K562 (cell line): ENCODE data around the gene DRAXIN. TPM values are rescaled to one million over a fixed set of nuclear protein-coding genes. Genes with fewer than 3 reads are reported as not detected.
A peak's percentile ranks its signal among the peaks of the same experiment; 100 is the strongest.

Experiments
- CHD4 ChIP-seq: fragments of 200-600 bp; sonication (generic); IDR thresholded peaks from 3 replicates; pipeline ENCODE4 v1.6.1; 2012; ENCODE audit warnings: low read depth, mild to moderate bottlenecking, mixed read lengths, low read length, inconsistent platforms; ENCODE audit not compliant: insufficient read depth, insufficient replicate concordance, poor library complexity, severe bottlenecking
- CREM ChIP-seq: IDR thresholded peaks from 2 replicates; pipeline ENCODE4 v1.6.1; 2014; ENCODE audit warnings: antibody characterized with exemption, low read depth
- ETV5 ChIP-seq: sonication (generic); formaldehyde crosslinking; IDR thresholded peaks from 2 replicates; pipeline ENCODE4 v1.4.0; 2020; ENCODE audit warnings: low read depth, mild to moderate bottlenecking, missing genetic modification reagents
- EWSR1 ChIP-seq: fragments of 450-650 bp; IDR thresholded peaks from 2 replicates; pipeline ENCODE4 v1.6.1; 2018; ENCODE audit warnings: borderline replicate concordance, mild to moderate bottlenecking, low read depth, moderate library complexity; ENCODE audit not compliant: partially characterized antibody
- GATA2 ChIP-seq: sonication (generic); formaldehyde crosslinking; IDR thresholded peaks from 2 replicates; pipeline ENCODE4 v1.4.0; 2020; ENCODE audit warnings: mild to moderate bottlenecking, missing genetic modification reagents
- GTF2E2 ChIP-seq: fragments of 200-800 bp; sonication (Bioruptor generic); IDR thresholded peaks from 2 replicates; pipeline ENCODE4 v1.6.1; 2016; ENCODE audit warnings: missing genetic modification characterization, missing compliant biosample characterization
- HNRNPH1 ChIP-seq: fragments of 200-400 bp; formaldehyde crosslinking; optimal IDR thresholded peaks from 2 replicates; pipeline ENCODE3; 2017; ENCODE audit warnings: low read depth, mild to moderate bottlenecking, low read length, moderate library complexity
- HNRNPUL1 ChIP-seq: fragments of 200-400 bp; formaldehyde crosslinking; IDR thresholded peaks from 2 replicates; pipeline ENCODE4 v1.6.1; 2017; ENCODE audit warnings: low read length
- IFI16 ChIP-seq: fragments of 250-450 bp; sonication (Bioruptor Pico); IDR thresholded peaks from 2 replicates; pipeline ENCODE4 v2.1.2; 2022; ENCODE audit warnings: mild to moderate bottlenecking, inconsistent platforms
- KLF13 ChIP-seq: fragments of 450-650 bp; IDR thresholded peaks from 2 replicates; pipeline ENCODE4 v1.6.1; 2016; ENCODE audit warnings: missing genetic modification characterization, low read depth, mild to moderate bottlenecking, missing compliant biosample characterization, moderate library complexity, borderline replicate concordance
- LARP7 ChIP-seq: fragments of 450-650 bp; IDR thresholded peaks from 2 replicates; pipeline ENCODE4 v1.6.1; 2016
- LEF1 ChIP-seq: fragments of 450-650 bp; IDR thresholded peaks from 2 replicates; pipeline ENCODE4 v1.6.1; 2016; ENCODE audit warnings: mild to moderate bottlenecking
- MTF1 ChIP-seq: fragments of 250-450 bp; sonication (Bioruptor Pico); IDR thresholded peaks from 2 replicates; pipeline ENCODE4 v1.9.0; 2021; ENCODE audit warnings: moderate library complexity, mild to moderate bottlenecking, inconsistent platforms, borderline replicate concordance
- POLR2AphosphoS5 ChIP-seq: IDR thresholded peaks from 2 replicates; pipeline ENCODE4 v1.6.1; 2011; ENCODE audit warnings: mild to moderate bottlenecking, low read depth, low read length, moderate library complexity; ENCODE audit not compliant: control insufficient read depth, insufficient read depth
- RAD51 ChIP-seq: fragments of 450-650 bp; IDR thresholded peaks from 2 replicates; pipeline ENCODE4 v1.7.1; 2016; ENCODE audit warnings: low read depth, mild to moderate bottlenecking, borderline replicate concordance
- RBM25 ChIP-seq: fragments of 200-400 bp; formaldehyde crosslinking; IDR thresholded peaks from 2 replicates; pipeline ENCODE4 v1.6.1; 2018; ENCODE audit warnings: low read length, low read depth, moderate library complexity; ENCODE audit not compliant: severe bottlenecking
- RFX5 ChIP-seq: IDR thresholded peaks from 2 replicates; pipeline ENCODE4 v1.6.1; 2011; ENCODE audit warnings: low read depth, mild to moderate bottlenecking, improper control_type of control experiment, low read length
- TAL1 ChIP-seq: fragments of 450-650 bp; IDR thresholded peaks from 2 replicates; pipeline ENCODE4 v1.6.1; 2016; ENCODE audit warnings: mild to moderate bottlenecking
- TCF7L2 ChIP-seq: fragments of 150-350 bp; IDR thresholded peaks from 2 replicates; pipeline ENCODE4 v1.6.1; 2016; ENCODE audit warnings: low read depth, mild to moderate bottlenecking, low read length, moderate library complexity
- TEAD2 ChIP-seq: fragments of 450-650 bp; IDR thresholded peaks from 2 replicates; pipeline ENCODE4 v1.6.1; 2016; ENCODE audit warnings: missing genetic modification characterization, control low read depth, missing compliant biosample characterization
- TFAM ChIP-seq: fragments of 250-450 bp; sonication (Bioruptor Pico); conservative IDR thresholded peaks from 2 replicates; pipeline ENCODE4 v1.5.0; 2021; ENCODE audit warnings: mild to moderate bottlenecking, moderate library complexity
- ZBTB17 ChIP-seq: fragments of 450-650 bp; formaldehyde crosslinking; IDR thresholded peaks from 2 replicates; pipeline ENCODE4 v1.4.0; 2020; ENCODE audit warnings: mild to moderate bottlenecking
- ZNF311 ChIP-seq: fragments of 250-450 bp; sonication (Bioruptor Pico); IDR thresholded peaks from 2 replicates; pipeline ENCODE4 v1.4.0; 2020; ENCODE audit warnings: mild to moderate bottlenecking, moderate library complexity
- ZNF384 ChIP-seq: IDR thresholded peaks from 2 replicates; pipeline ENCODE4 v1.6.1; 2012; ENCODE audit warnings: low read depth, low read length, improper control_type of control experiment
- ZNF436 ChIP-seq: fragments of 250-450, 450-650 bp; sonication (Bioruptor Pico); formaldehyde crosslinking; IDR thresholded peaks from 2 replicates; pipeline ENCODE4 v1.7.0; 2020; ENCODE audit warnings: mild to moderate bottlenecking
- polyA plus RNA-seq, 8 experiments: library from polyadenylated mRNA; depleted of rRNA in 4 of 8; stranded (reverse) in 5 of 8; unstranded in 3 of 8; fragments of >200 nt; fragmentation: Nextera tagmentation in 2 of 8; fragmentation: Illumina TruSeq in 1 of 8; extraction: Ambion mirVana in 2 of 8; extraction: Trizol in 1 of 8; gene quantifications; 2 replicates each; pipeline versions ENCODE4 v1.2.1 to v1.2.3, GENCODE V29; 2011 to 2014; ENCODE audit warnings: inconsistent platforms in 1 of 8, missing spikeins in 1 of 8
- total RNA-seq, 7 experiments: library from RNA; depleted of rRNA in 6 of 7; stranded (reverse); fragments of >200 nt in 6 of 7; fragmentation: Illumina TruSeq in 2 of 7; extraction: Trizol in 2 of 7; gene quantifications; 2 replicates each; pipeline versions ENCODE4 v1.2.1 to v1.2.3, GENCODE V29; 2011 to 2021; ENCODE audit warnings: low replicate concordance in 1 of 7
- TF ChIP-seq, protein P1 (sequence below): sonication (generic); formaldehyde crosslinking; IDR thresholded peaks from 2 replicates; pipeline ENCODE4 v1.5.0; 2020; ENCODE audit warnings: missing genetic modification reagents
- TF ChIP-seq, protein P2 (sequence below): fragments of 250-450 bp; sonication (Bioruptor Pico); IDR thresholded peaks from 2 replicates; pipeline ENCODE4 v1.9.0; 2021; ENCODE audit warnings: mild to moderate bottlenecking, inconsistent platforms

Gene DRAXIN
- total and polyA plus RNA-seq, 9 of the 15 experiments (the other 6 are each of a cell fraction or from before 2014, with no cell fraction given): 0.01 to 0.04 (median 0.01) TPM; not detected in 6

DNA sequence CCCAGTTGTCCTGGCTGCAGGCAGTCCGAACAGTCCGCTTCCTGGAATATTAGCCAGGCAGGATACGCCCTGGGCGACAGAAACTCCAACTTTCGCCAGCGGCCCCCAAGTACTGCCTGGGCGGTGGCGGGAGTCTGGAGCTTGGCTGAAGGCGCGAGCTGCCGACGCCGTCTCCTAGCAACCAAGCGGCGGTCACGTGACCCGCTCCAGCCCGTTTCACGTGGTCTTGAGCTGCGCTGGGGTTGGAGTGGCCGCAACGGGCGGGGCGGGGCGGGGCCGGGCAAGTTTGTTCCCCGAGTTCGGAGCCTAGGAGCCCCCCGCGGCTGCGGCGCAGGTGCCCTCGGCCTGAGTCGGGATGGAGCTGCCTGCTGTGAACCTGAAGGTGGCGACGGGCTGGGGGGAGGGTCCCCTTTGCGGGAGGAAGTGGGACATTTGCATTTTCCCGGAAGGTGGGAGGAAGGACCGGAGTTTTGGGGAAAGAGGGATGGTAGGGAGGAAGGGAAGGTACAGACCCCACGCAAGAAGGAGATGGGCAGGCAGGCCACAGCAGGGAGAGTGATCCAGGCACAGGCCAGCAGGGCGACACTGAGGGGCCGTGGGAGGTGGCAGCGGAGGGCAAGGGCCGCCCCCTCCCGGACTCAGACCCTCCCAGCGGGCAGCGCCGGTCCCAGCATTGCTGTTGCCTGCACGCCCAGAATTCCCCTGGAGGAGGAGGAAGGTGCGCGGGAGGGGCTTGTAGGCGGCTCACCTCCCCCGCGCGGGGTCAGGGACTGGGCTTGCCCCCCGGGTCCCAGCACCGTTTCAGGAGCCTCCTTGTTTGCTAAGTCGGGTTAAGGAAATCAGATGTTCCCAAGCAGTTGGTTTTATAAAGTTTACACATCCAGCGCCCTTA is 44.6 kb downstream of the DRAXIN start, which contains the start of gene AGTRAP (continued):
- TF ChIP-seq, protein P1, sequence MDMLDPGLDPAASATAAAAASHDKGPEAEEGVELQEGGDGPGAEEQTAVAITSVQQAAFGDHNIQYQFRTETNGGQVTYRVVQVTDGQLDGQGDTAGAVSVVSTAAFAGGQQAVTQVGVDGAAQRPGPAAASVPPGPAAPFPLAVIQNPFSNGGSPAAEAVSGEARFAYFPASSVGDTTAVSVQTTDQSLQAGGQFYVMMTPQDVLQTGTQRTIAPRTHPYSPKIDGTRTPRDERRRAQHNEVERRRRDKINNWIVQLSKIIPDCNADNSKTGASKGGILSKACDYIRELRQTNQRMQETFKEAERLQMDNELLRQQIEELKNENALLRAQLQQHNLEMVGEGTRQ (CRISPR knock-in tag): peak; percentile 98
- no peak for TF ChIP-seq GATA2 (CRISPR knock-in tag)
- TF ChIP-seq LARP7: peak; percentile 96
- no peak for TF ChIP-seq TAL1
- peak; percentile 51; the same call in 1 of the 2 replicates for TF ChIP-seq CREM
- no peak for TF ChIP-seq ETV5 (CRISPR knock-in tag)
- no peak for TF ChIP-seq HNRNPH1
- TF ChIP-seq ZNF436 (CRISPR knock-in tag): no peak
- no peak for TF ChIP-seq RFX5
- no peak for TF ChIP-seq IFI16 (CRISPR knock-in tag)
- peak; percentile 33 for TF ChIP-seq POLR2AphosphoS5
- no peak for TF ChIP-seq GTF2E2 (tag)
- TF ChIP-seq LEF1: 0 out of 2 replicates have a peak, but pooled peaks have one; percentile 20
- 0 out of 2 replicates have a peak, but pooled peaks have one; percentile 24 for TF ChIP-seq KLF13 (tag)
- TF ChIP-seq TEAD2: no peak
- TF ChIP-seq MTF1 (CRISPR knock-in tag): no peak
- no peak for TF ChIP-seq EWSR1
- TF ChIP-seq HNRNPUL1: no peak
- no peak for TF ChIP-seq TCF7L2
- TF ChIP-seq RAD51: peak; percentile 100
- TF ChIP-seq, protein P2, sequence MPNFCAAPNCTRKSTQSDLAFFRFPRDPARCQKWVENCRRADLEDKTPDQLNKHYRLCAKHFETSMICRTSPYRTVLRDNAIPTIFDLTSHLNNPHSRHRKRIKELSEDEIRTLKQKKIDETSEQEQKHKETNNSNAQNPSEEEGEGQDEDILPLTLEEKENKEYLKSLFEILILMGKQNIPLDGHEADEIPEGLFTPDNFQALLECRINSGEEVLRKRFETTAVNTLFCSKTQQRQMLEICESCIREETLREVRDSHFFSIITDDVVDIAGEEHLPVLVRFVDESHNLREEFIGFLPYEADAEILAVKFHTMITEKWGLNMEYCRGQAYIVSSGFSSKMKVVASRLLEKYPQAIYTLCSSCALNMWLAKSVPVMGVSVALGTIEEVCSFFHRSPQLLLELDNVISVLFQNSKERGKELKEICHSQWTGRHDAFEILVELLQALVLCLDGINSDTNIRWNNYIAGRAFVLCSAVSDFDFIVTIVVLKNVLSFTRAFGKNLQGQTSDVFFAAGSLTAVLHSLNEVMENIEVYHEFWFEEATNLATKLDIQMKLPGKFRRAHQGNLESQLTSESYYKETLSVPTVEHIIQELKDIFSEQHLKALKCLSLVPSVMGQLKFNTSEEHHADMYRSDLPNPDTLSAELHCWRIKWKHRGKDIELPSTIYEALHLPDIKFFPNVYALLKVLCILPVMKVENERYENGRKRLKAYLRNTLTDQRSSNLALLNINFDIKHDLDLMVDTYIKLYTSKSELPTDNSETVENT (CRISPR knock-in tag): peak; percentile 37; the same call in 1 of the 2 replicates
- peak; percentile 52; the same call in 1 of the 2 replicates for TF ChIP-seq ZBTB17 (CRISPR knock-in tag)
- no peak for TF ChIP-seq ZNF384
- no peak for TF ChIP-seq TFAM (CRISPR knock-in tag)
- TF ChIP-seq RBM25: no peak
- peak; percentile 81 for TF ChIP-seq CHD4
- TF ChIP-seq ZNF311 (CRISPR knock-in tag): no peak
